ENCODE measurements around the gene BRINP1. TPM values are rescaled to one million over a fixed set of nuclear protein-coding genes. Genes with fewer than 3 reads are reported as not detected.

BRINP1 gene
- total RNA-seq, 1 experiment from 2014 or later: 14.0 TPM

GRCh38 chr9:119167267-119167666, 202.0 kb downstream of the BRINP1 start:
- Histone ChIP-seq H4K8ac (replicated peaks; ENCODE audit: insufficient read length, low read depth, low read length) (peak overlapping the region; percentile 57), H3K27me3 (ENCODE audit: insufficient read depth, low read length) (no peaks in the 10 kb centered on the region), H3K4me2 (ENCODE audit: insufficient read depth, insufficient read length, low read length) (no peak overlapping the region), H3K56ac (ENCODE audit: insufficient read length, low read depth, low read length) (no peak overlapping the region), H3K9ac (ENCODE audit: extremely low read depth, insufficient read length, low read length) (no peak overlapping the region), H3K27ac (ENCODE audit: insufficient read length, low read depth, low read length) (no peak overlapping the region), H4K20me1 (ENCODE audit: control insufficient read depth, insufficient read depth, insufficient read length) (no peaks in the 10 kb centered on the region), H3K9me3 (ENCODE audit: control insufficient read depth, low read depth, low read length) (no peaks in the 10 kb centered on the region), H2BK20ac (ENCODE audit: low read depth, low read length, poor library complexity, severe bottlenecking) (no peak overlapping the region), H4K91ac (ENCODE audit: insufficient read length, low read depth, low read length) (no peak overlapping the region), H2BK120ac (ENCODE audit: low read depth, low read length, poor library complexity, severe bottlenecking) (no peak overlapping the region), H3K18ac (ENCODE audit: insufficient read length, low read depth, low read length) (no peak overlapping the region), H4K5ac (ENCODE audit: insufficient read length, low read depth, low read length) (no peak overlapping the region), H3K23ac (ENCODE audit: insufficient read length, low read depth, low read length) (no peak overlapping the region), H2BK12ac (ENCODE audit: insufficient read length, low read depth, low read length) (no peak overlapping the region), H2BK15ac (ENCODE audit: low read depth, low read length) (no peak overlapping the region), H2AFZ (ENCODE audit: low read length) (no peak overlapping the region), H3K79me1 (ENCODE audit: insufficient read depth, low read depth, low read length, poor library complexity, severe bottlenecking) (no peaks in the 10 kb centered on the region), H2AK5ac (ENCODE audit: insufficient read length, low read length) (no peak overlapping the region), H3K23me2 (ENCODE audit: insufficient read length, low read depth, low read length, poor library complexity, severe bottlenecking) (no peaks in the 10 kb centered on the region), H3K14ac (ENCODE audit: insufficient read depth, low read length) (no peak overlapping the region), H3K4me1 (ENCODE audit: insufficient read depth, low read length) (peaks cover 2% of the 10 kb centered on the region), H3T11ph (ENCODE audit: low read length) (no peak overlapping the region), H3K4ac (ENCODE audit: low read depth, low read length) (no peak overlapping the region), H3K79me2 (ENCODE audit: insufficient read depth, low read length) (no peaks in the 10 kb centered on the region), H2BK5ac (ENCODE audit: insufficient read length, low read length) (no peak overlapping the region)
- H3K36me3 Mint-ChIP-seq (ENCODE audit: insufficient read depth in 1 of 3, low read depth in 3 of 3): peaks cover 14 to 16% (median 15%) of the 10 kb centered on the region in 3 experiments
- DNase-seq: no peak
- no peaks in the 10 kb centered on the region for H3K9me3 Mint-ChIP-seq
- TF ChIP-seq, protein P1, sequence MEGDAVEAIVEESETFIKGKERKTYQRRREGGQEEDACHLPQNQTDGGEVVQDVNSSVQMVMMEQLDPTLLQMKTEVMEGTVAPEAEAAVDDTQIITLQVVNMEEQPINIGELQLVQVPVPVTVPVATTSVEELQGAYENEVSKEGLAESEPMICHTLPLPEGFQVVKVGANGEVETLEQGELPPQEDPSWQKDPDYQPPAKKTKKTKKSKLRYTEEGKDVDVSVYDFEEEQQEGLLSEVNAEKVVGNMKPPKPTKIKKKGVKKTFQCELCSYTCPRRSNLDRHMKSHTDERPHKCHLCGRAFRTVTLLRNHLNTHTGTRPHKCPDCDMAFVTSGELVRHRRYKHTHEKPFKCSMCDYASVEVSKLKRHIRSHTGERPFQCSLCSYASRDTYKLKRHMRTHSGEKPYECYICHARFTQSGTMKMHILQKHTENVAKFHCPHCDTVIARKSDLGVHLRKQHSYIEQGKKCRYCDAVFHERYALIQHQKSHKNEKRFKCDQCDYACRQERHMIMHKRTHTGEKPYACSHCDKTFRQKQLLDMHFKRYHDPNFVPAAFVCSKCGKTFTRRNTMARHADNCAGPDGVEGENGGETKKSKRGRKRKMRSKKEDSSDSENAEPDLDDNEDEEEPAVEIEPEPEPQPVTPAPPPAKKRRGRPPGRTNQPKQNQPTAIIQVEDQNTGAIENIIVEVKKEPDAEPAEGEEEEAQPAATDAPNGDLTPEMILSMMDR (conservative IDR thresholded peaks at IDR 0.05): no peak
- H3K27ac Mint-ChIP-seq: peak overlapping the region in 1 of 3 experiments; percentile 30; a peak in 2 of 7 replicates
- H3K27me3 Mint-ChIP-seq (ENCODE audit: low read depth): no peaks in the 10 kb centered on the region; the same call in 1 of the 2 replicates
- no peak overlapping the region for H3K4me3 Mint-ChIP-seq
- no CpG with 5 or more reads among the region's 21 CpGs for WGBS (ENCODE audit: extremely low coverage, insufficient read length, low lambda C conversion rate)
- H3K4me1 Mint-ChIP-seq: peaks cover 9% of the 10 kb centered on the region in 2 experiments; a peak in 3 of 4 replicates

Measured in H9 (cell line).